ENCODE measurements around the gene RIOK2. TPM values are rescaled to one million over a fixed set of nuclear protein-coding genes. Genes with fewer than 3 reads are reported as not detected.

RIOK2 gene
- total and polyA plus RNA-seq, 9 of the 15 experiments (the other 6 are each of a cell fraction or from before 2014, with no cell fraction given), result 22.9 to 97.6 (median 47.8) TPM

- TF ChIP-seq DDX20 (tag; IDR thresholded peaks at IDR 0.05; ENCODE audit: low read depth) (0 out of 2 replicates have a peak, but pooled peaks have one; percentile 36), ETV1 (tag; conservative IDR thresholded peaks at IDR 0.05; ENCODE audit: low read depth) (0 out of 2 replicates have a peak, but pooled peaks have one; percentile 52), TEAD4 (IDR thresholded peaks at IDR 0.05; ENCODE audit: low read length) (0 out of 2 replicates have a peak, but pooled peaks have one; percentile 3), TEAD4 (CRISPR knock-in tag; IDR thresholded peaks at IDR 0.05; ENCODE audit: borderline replicate concordance) (no peak), GABPA (tag; conservative IDR thresholded peaks at IDR 0.05; ENCODE audit: low read depth) (0 out of 2 replicates have a peak, but pooled peaks have one; percentile 8), ILK (tag; IDR thresholded peaks at IDR 0.05; ENCODE audit: borderline replicate concordance, low read depth) (no peak), ID3 (CRISPR knock-in tag; IDR thresholded peaks at IDR 0.05) (no peak), ID3 (tag; IDR thresholded peaks at IDR 0.05) (peak; percentile 66; the same call in 1 of the 2 replicates), ZNF24 (IDR thresholded peaks at IDR 0.05) (0 out of 2 replicates have a peak, but pooled peaks have one; percentile 1), KDM4B (IDR thresholded peaks at IDR 0.05; ENCODE audit: borderline replicate concordance in 2 of 2, low read depth in 1 of 2) (0 out of 4 replicates have a peak, but pooled peaks of 1 of the 2 experiments have one; percentile 7), CREB3 (tag; conservative IDR thresholded peaks at IDR 0.05; ENCODE audit: low read depth) (peak; percentile 54; the same call in 1 of the 2 replicates), ZNF12 (CRISPR knock-in tag; IDR thresholded peaks at IDR 0.05) (no peak), SFPQ (IDR thresholded peaks at IDR 0.05; ENCODE audit: low read depth, low read length) (no peak), MTA3 (IDR thresholded peaks at IDR 0.05; ENCODE audit: borderline replicate concordance) (no peak), MIER1 (IDR thresholded peaks at IDR 0.05; ENCODE audit: low read depth) (peak; percentile 22; the same call in 1 of the 2 replicates), ZNF518B (CRISPR knock-in tag; IDR thresholded peaks at IDR 0.05) (no peak), KLF16 (IDR thresholded peaks at IDR 0.05) (peak; percentile 3; the same call in 1 of the 2 replicates), PHF20 (IDR thresholded peaks at IDR 0.05; ENCODE audit: partially characterized antibody) (peak; percentile 31)
These were observed 825 bp upstream of the RIOK2 start (continued) for GRCh38 chr5:97183930-97184213.

Data from K562 (cell line).